Measurements from ENCODE around the gene KCNMB4.

GRCh38 chr12:70366581-70367257 lies 629 bp downstream of the KCNMB4 start:
- TF ChIP-seq, protein P1, sequence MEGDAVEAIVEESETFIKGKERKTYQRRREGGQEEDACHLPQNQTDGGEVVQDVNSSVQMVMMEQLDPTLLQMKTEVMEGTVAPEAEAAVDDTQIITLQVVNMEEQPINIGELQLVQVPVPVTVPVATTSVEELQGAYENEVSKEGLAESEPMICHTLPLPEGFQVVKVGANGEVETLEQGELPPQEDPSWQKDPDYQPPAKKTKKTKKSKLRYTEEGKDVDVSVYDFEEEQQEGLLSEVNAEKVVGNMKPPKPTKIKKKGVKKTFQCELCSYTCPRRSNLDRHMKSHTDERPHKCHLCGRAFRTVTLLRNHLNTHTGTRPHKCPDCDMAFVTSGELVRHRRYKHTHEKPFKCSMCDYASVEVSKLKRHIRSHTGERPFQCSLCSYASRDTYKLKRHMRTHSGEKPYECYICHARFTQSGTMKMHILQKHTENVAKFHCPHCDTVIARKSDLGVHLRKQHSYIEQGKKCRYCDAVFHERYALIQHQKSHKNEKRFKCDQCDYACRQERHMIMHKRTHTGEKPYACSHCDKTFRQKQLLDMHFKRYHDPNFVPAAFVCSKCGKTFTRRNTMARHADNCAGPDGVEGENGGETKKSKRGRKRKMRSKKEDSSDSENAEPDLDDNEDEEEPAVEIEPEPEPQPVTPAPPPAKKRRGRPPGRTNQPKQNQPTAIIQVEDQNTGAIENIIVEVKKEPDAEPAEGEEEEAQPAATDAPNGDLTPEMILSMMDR (IDR thresholded peaks at IDR 0.05) = no peak
- no peak for TF ChIP-seq POLR2AphosphoS5 (IDR thresholded peaks at IDR 0.05)
